Measurements from ENCODE around the gene IL4R. TPM values are rescaled to one million over a fixed set of nuclear protein-coding genes. Genes with fewer than 3 reads are reported as not detected.

IL4R gene
- total and polyA plus RNA-seq, 2 of the 13 experiments (the other 11 are each of a cell fraction or from before 2014, with no cell fraction given), result 15.9 to 49.6 TPM

DNA sequence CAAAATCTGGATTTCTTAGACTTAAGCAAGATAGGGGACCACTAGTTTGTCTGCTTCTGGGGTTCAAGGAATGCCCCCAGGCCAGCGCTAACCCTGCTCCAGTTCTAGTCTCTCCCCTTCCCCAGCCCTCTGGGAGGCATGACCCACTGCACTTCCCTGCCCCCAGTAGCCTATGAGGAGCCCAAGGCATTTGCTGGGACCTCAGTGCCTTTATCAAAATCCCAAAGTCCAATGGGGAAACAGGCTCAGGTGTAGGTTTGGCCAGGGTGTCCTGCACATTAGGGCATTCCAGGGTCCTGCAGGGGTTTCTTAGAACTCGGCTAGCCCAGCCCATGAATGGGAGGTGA, 1.2 kb downstream of the IL4R start:
- Histone ChIP-seq H3K36me3 (replicated peaks in 1 of 2; ENCODE audit: control insufficient read depth in 1 of 2, insufficient read depth in 2 of 2, low read length in 2 of 2) (peaks cover 0 to 2% of the 10 kb centered on the region in 2 experiments; a peak in 2 of 5 replicates), H3K4me3 (replicated peaks in 1 of 3; ENCODE audit: insufficient read depth in 1 of 3, low read depth in 2 of 3, low read length in 3 of 3) (peak overlapping the region; percentile 88 to 99 (median 97); a peak in 5 of 6 replicates), H3K4me1 (ENCODE audit: insufficient read depth, low read length) (peaks cover 81% of the 10 kb centered on the region), H3K27me3 (ENCODE audit: control insufficient read depth in 1 of 2, insufficient read depth in 2 of 2, low read length in 2 of 2) (peaks cover 1 to 16% of the 10 kb centered on the region in 2 experiments; a peak in 3 of 5 replicates), H3K9ac (ENCODE audit: insufficient read depth, low read depth, low read length) (peak overlapping the region; percentile 96; the same call in 1 of the 2 replicates), H3K79me2 (ENCODE audit: insufficient read depth, low read length) (peaks cover 46% of the 10 kb centered on the region), H3K4me2 (ENCODE audit: low read depth, low read length) (peak overlapping the region; percentile 96), H2AFZ (ENCODE audit: low read length) (no peak overlapping the region), H3K27ac (ENCODE audit: extremely low read length, insufficient read depth, low read length) (peak overlapping the region; percentile 20), H3K9me3 (ENCODE audit: low read length) (no peaks in the 10 kb centered on the region), H4K20me1 (ENCODE audit: insufficient read depth, low read length) (peaks cover 4% of the 10 kb centered on the region; the same call in 1 of the 2 replicates)
- WGBS (ENCODE audit: low lambda C conversion rate), result 53% methylated on average over 2 of the region's 2 CpGs
- TF ChIP-seq SP1 (IDR thresholded peaks at IDR 0.05) (no peak), SP1 (CRISPR knock-in tag; IDR thresholded peaks at IDR 0.05) (0 out of 2 replicates have a peak, but pooled peaks have one; percentile 3), CHCHD3 (CRISPR knock-in tag; IDR thresholded peaks at IDR 0.05) (0 out of 2 replicates have a peak, but pooled peaks have one; percentile 19), ZNF777 (CRISPR knock-in tag; IDR thresholded peaks at IDR 0.05) (peak; percentile 9; the same call in 1 of the 2 replicates), ZNF562 (CRISPR knock-in tag; IDR thresholded peaks at IDR 0.05; ENCODE audit: borderline replicate concordance) (no peak), SRY (CRISPR knock-in tag; IDR thresholded peaks at IDR 0.05) (no peak)
- POLR2A ChIA-PET, result interaction anchor here (1.1 to 3.1 kb wide), 3 partner anchors 42 to 111 kb away, joined by 5 to 13 read pairs (median 8); partner anchors contain the start of gene KDM8
- intact Hi-C loops (cut with micrococcal nuclease; ENCODE audit: unreplicated experiment) (loop anchor here (1.0 to 5.0 kb wide), 2 partner anchors 52 to 80 kb away; no protein-coding TSS in a partner anchor), in situ Hi-C loops (cut with HindIII; ENCODE audit: extremely low pct_ligation_motif_present, low pct_unique_long_range_greater_than_20kb) (loop anchor here (5.0 kb wide), 1 partner anchor 48 kb away; the partner anchor contains the start of gene NSMCE1)
- FAIRE-seq (no peak), ATAC-seq (no peak), DNase-seq (ENCODE audit: low spot score) (no peak)
- CTCF ChIA-PET (ENCODE audit: low intra/inter-chr PET ratio, low total read pairs), result no interaction called here
- BruUV-seq (replicated peaks), result no TSS peak

DNA sequence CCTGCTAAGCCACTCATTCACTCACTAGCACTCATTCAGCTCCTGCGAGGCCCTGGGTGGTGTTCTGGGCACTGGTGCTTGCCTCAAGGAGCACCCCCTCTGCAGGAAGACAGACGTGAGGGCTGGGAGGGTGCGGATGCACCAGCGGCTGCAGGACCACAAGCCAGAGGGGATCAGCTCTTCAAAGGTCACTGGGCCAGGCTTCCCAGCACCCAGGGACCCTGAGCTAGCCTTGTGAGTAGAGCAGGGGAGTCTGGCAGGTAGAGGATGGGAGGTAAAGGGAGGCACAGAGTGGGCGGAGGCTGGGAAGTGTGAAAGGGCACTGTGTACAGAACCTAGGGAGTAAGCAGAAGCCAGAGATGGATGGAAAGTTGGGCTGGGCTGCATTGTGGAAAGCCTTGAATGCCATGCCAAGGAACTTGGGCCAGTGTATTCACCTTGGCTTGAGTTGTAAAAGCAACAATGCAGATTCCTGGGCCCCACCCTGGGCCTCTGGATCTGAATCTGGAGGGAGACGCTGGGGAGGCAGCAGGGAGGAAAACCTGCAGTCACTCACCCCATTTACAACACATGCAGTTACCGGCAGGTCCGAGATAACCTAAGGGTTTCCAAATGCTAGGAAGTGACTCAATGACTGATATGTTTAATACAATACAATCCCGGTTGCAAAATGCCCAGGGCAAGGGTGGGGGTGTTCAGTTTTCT, 1.7 kb downstream of the IL4R start:
- BruUV-seq (replicated peaks), result no TSS peak
- Histone ChIP-seq H3K4me2 (ENCODE audit: low read depth, low read length) (peak overlapping the region; percentile 96), H3K79me2 (ENCODE audit: insufficient read depth, low read length) (peaks cover 46% of the 10 kb centered on the region), H3K4me1 (ENCODE audit: insufficient read depth, low read length) (peaks cover 76% of the 10 kb centered on the region), H3K27me3 (ENCODE audit: control insufficient read depth in 1 of 2, insufficient read depth in 2 of 2, low read length in 2 of 2) (peaks cover 1 to 13% of the 10 kb centered on the region in 2 experiments; a peak in 3 of 5 replicates), H3K27ac (ENCODE audit: extremely low read length, insufficient read depth, low read length) (peak overlapping the region; percentile 20), H2AFZ (ENCODE audit: low read length) (no peak overlapping the region), H3K36me3 (replicated peaks in 1 of 2; ENCODE audit: control insufficient read depth in 1 of 2, insufficient read depth in 2 of 2, low read length in 2 of 2) (peaks cover 0 to 2% of the 10 kb centered on the region in 2 experiments; a peak in 2 of 5 replicates), H3K9ac (ENCODE audit: insufficient read depth, low read depth, low read length) (peak overlapping the region; percentile 96; the same call in 1 of the 2 replicates), H4K20me1 (ENCODE audit: insufficient read depth, low read length) (peaks cover 4% of the 10 kb centered on the region; the same call in 1 of the 2 replicates), H3K9me3 (ENCODE audit: low read length) (no peaks in the 10 kb centered on the region), H3K4me3 (replicated peaks in 1 of 3; ENCODE audit: insufficient read depth in 1 of 3, low read depth in 2 of 3, low read length in 3 of 3) (peak overlapping the region; percentile 88 to 99 (median 97); a peak in 5 of 6 replicates)
- intact Hi-C loops (cut with micrococcal nuclease; ENCODE audit: unreplicated experiment) (no loop called here), in situ Hi-C loops (cut with HindIII; ENCODE audit: extremely low pct_ligation_motif_present, low pct_unique_long_range_greater_than_20kb) (no loop called here)
- peak; percentile 81 for DNase-seq (ENCODE audit: low spot score)
- ChIA-PET CTCF (ENCODE audit: low intra/inter-chr PET ratio, low total read pairs) (no interaction called here), POLR2A (interaction anchor here (0.7 to 3.1 kb wide), 9 partner anchors 11 to 112 kb away, joined by 3 to 13 read pairs (median 5); partner anchors contain the start of genes KDM8 and NSMCE1)
- WGBS (ENCODE audit: low lambda C conversion rate), result 38% methylated on average over 9 of the region's 9 CpGs
- ATAC-seq, result no peak
- peak; percentile 73 for FAIRE-seq
- TF ChIP-seq CEBPG (CRISPR knock-in tag; IDR thresholded peaks at IDR 0.05) (peak; percentile 58), ZNF883 (CRISPR knock-in tag; IDR thresholded peaks at IDR 0.05; ENCODE audit: not compliant biosample characterization) (peak; percentile 57), ZNF558 (CRISPR knock-in tag; IDR thresholded peaks at IDR 0.05; ENCODE audit: borderline replicate concordance) (no peak), POLR2A (IDR thresholded peaks at IDR 0.05; ENCODE audit: insufficient read depth in 1 of 2, low read depth in 2 of 2, low read length in 2 of 2) (0 out of 4 replicates have a peak, but pooled peaks of 1 of the 2 experiments have one; percentile 42), NCOA2 (CRISPR knock-in tag; IDR thresholded peaks at IDR 0.05) (peak; percentile 52), YY1 (IDR thresholded peaks at IDR 0.05; ENCODE audit: insufficient read depth, insufficient replicate concordance, low read depth, low read length) (no peak), FOXC1 (CRISPR knock-in tag; IDR thresholded peaks at IDR 0.05; ENCODE audit: borderline replicate concordance) (no peak)
- TF ChIP-seq, protein P1, sequence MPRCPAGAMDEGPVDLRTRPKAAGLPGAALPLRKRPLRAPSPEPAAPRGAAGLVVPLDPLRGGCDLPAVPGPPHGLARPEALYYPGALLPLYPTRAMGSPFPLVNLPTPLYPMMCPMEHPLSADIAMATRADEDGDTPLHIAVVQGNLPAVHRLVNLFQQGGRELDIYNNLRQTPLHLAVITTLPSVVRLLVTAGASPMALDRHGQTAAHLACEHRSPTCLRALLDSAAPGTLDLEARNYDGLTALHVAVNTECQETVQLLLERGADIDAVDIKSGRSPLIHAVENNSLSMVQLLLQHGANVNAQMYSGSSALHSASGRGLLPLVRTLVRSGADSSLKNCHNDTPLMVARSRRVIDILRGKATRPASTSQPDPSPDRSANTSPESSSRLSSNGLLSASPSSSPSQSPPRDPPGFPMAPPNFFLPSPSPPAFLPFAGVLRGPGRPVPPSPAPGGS (CRISPR knock-in tag; IDR thresholded peaks at IDR 0.05), result peak; percentile 51; the same call in 1 of the 2 replicates
- TF ChIP-seq, protein P2, sequence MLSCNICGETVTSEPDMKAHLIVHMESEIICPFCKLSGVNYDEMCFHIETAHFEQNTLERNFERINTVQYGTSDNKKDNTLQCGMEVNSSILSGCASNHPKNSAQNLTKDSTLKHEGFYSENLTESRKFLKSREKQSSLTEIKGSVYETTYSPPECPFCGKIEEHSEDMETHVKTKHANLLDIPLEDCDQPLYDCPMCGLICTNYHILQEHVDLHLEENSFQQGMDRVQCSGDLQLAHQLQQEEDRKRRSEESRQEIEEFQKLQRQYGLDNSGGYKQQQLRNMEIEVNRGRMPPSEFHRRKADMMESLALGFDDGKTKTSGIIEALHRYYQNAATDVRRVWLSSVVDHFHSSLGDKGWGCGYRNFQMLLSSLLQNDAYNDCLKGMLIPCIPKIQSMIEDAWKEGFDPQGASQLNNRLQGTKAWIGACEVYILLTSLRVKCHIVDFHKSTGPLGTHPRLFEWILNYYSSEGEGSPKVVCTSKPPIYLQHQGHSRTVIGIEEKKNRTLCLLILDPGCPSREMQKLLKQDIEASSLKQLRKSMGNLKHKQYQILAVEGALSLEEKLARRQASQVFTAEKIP (CRISPR knock-in tag; IDR thresholded peaks at IDR 0.05; ENCODE audit: borderline replicate concordance), result no peak

Measured in HepG2 (cell line).